KMS-11 (cell line): ENCODE results near the gene ECE1.

ENCODE experiments used
- H2AFZ ChIP-seq: fragments of 200-600 bp; sonication (generic); 2 replicates; pipeline ENCODE4 v1.6.1; 2016; ENCODE audit warnings: antibody characterized with exemption, mixed run types, low read depth
- H3K27ac ChIP-seq: fragments of 200-600 bp; sonication (generic); 2 replicates; pipeline ENCODE4 v1.6.1; 2016; ENCODE audit warnings: mild to moderate bottlenecking, mixed run types
- H3K27me3 ChIP-seq: fragments of 200-600 bp; sonication (generic); 2 replicates; pipeline ENCODE4 v1.6.1; 2017; ENCODE audit warnings: mild to moderate bottlenecking, low read depth, mixed run types, moderate library complexity; ENCODE audit not compliant: insufficient read depth
- H3K36me3 ChIP-seq: fragments of 200-600 bp; sonication (generic); 2 replicates; pipeline ENCODE4 v1.6.1; 2017; ENCODE audit warnings: mild to moderate bottlenecking, mixed run types; ENCODE audit not compliant: insufficient read depth
- H3K4me1 ChIP-seq: fragments of 200-600 bp; sonication (generic); 2 replicates; pipeline ENCODE4 v1.6.1; 2016; ENCODE audit warnings: mild to moderate bottlenecking, low read depth, mixed run types; ENCODE audit not compliant: poor library complexity, severe bottlenecking
- H3K4me2 ChIP-seq: fragments of 200-600 bp; sonication (generic); 2 replicates; pipeline ENCODE4 v1.7.0; 2016; ENCODE audit warnings: mild to moderate bottlenecking, mixed run types
- H3K4me3 ChIP-seq: fragments of 200-600 bp; sonication (generic); IDR thresholded peaks from 2 replicates; pipeline ENCODE4 v1.6.1; 2017; ENCODE audit warnings: low read depth, low read length, mixed read lengths; ENCODE audit not compliant: insufficient read depth
- H3K79me2 ChIP-seq: fragments of 200-600 bp; sonication (generic); 2 replicates; pipeline ENCODE4 v1.6.1; 2016; ENCODE audit warnings: low read depth, mixed run types; ENCODE audit not compliant: insufficient read depth
- H3K9ac ChIP-seq: fragments of 200-600 bp; sonication (generic); 2 replicates; pipeline ENCODE4 v1.6.1; 2016; ENCODE audit warnings: mild to moderate bottlenecking, mixed run types
- H4K20me1 ChIP-seq: fragments of 200-600 bp; sonication (generic); 2 replicates; pipeline ENCODE4 v1.6.1; 2016; ENCODE audit warnings: mild to moderate bottlenecking, mixed run types; ENCODE audit not compliant: insufficient read depth
- TF ChIP-seq, protein P1 (sequence below): fragments of 200-600 bp; sonication (generic); conservative IDR thresholded peaks from 2 replicates; pipeline ENCODE4 v1.6.1; 2017; ENCODE audit warnings: low read depth, mild to moderate bottlenecking, antibody characterized with exemption, low read length, moderate library complexity, mixed read lengths

Gene ECE1

DNA sequence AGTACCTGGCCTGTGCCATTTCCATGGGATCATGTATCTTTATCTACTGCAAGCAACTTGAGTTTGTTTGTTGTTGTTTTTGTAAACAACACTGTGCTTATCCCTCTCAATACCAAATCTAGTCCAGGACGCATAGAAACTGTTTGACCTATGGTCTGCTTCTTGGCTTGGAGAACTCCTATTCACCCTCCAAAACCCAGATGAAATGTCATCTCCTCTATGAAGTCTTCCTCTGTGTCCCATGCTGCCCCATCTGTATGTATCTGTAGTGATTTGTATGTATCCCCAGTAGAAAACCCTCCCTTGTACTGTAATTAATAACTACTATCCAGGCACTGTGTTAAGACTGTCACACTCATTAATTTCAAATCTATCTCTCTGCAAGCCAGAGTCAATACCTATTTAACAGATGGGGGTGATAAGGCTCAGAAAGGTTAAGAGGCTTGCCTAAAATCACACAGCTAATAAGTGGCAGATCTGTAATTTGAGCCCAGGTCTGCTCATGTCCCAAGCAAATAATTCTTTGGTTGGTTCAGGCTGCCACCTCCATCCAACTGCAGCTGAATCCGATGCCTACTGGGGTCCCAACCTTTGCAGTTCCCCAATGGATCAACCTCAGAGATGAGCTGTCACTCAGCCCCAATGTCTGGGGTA, 24.6 kb upstream of the ECE1 start:
- no peaks in the 10 kb centered on the region for H3K79me2 ChIP-seq
- H3K27me3 ChIP-seq = no peaks in the 10 kb centered on the region
- no peak overlapping the region for H3K4me2 ChIP-seq
- H3K27ac ChIP-seq = no peak overlapping the region
- H4K20me1 ChIP-seq = no peaks in the 10 kb centered on the region
- no peak overlapping the region for H3K4me3 ChIP-seq
- no peaks in the 10 kb centered on the region for H3K36me3 ChIP-seq
- TF ChIP-seq, protein P1, sequence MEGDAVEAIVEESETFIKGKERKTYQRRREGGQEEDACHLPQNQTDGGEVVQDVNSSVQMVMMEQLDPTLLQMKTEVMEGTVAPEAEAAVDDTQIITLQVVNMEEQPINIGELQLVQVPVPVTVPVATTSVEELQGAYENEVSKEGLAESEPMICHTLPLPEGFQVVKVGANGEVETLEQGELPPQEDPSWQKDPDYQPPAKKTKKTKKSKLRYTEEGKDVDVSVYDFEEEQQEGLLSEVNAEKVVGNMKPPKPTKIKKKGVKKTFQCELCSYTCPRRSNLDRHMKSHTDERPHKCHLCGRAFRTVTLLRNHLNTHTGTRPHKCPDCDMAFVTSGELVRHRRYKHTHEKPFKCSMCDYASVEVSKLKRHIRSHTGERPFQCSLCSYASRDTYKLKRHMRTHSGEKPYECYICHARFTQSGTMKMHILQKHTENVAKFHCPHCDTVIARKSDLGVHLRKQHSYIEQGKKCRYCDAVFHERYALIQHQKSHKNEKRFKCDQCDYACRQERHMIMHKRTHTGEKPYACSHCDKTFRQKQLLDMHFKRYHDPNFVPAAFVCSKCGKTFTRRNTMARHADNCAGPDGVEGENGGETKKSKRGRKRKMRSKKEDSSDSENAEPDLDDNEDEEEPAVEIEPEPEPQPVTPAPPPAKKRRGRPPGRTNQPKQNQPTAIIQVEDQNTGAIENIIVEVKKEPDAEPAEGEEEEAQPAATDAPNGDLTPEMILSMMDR = no peak
- H3K4me1 ChIP-seq = no peaks in the 10 kb centered on the region
- no peak overlapping the region for H2AFZ ChIP-seq
- H3K9ac ChIP-seq = no peak overlapping the region

DNA sequence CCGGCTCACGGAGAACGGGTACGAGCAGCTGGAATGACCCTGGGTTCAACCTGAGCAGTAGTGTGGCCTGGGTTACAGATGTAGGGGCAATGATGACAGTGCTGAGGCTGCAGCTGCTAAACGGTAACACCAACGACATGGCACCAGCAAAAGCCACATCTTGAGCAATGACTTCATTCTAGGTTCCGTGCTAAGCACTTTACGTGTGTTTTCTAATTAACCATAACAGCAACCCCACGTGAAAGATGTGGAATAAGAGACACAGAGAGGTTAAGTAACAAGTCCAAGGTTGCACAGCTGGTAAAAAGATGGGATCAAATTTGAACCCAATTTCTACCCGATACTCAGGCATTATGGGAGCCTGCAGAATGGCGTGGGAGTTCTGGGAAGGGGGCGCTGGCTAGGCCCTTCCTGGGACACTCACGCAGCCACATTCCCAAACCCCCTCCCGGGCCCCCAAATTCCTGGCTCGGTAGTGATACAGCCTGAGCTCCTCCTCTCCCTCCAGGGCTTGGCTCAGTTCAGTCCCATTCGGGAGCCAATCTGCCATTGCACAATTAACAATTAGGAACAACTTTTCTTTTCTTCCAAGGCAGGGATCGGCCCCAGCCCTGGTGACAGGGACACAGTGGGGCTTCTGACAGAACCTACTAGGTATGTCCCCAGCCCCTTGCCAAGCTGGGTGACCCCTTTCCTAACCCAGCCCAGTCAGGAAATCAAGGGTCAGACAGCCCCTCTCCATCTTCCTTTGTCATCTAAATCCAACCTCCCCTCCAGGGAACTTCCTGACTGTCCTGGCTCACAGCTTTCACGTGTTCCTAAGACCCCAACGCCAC, 23.8 kb upstream of the ECE1 start:
- Histone ChIP-seq H3K27ac (no peak overlapping the region), H3K9ac (no peak overlapping the region), H3K36me3 (no peaks in the 10 kb centered on the region), H4K20me1 (no peaks in the 10 kb centered on the region), H3K27me3 (no peaks in the 10 kb centered on the region), H3K4me3 (no peak overlapping the region), H3K4me2 (no peak overlapping the region), H3K79me2 (no peaks in the 10 kb centered on the region), H2AFZ (no peak overlapping the region), H3K4me1 (no peaks in the 10 kb centered on the region)
- TF ChIP-seq, protein P1 = no peak

DNA sequence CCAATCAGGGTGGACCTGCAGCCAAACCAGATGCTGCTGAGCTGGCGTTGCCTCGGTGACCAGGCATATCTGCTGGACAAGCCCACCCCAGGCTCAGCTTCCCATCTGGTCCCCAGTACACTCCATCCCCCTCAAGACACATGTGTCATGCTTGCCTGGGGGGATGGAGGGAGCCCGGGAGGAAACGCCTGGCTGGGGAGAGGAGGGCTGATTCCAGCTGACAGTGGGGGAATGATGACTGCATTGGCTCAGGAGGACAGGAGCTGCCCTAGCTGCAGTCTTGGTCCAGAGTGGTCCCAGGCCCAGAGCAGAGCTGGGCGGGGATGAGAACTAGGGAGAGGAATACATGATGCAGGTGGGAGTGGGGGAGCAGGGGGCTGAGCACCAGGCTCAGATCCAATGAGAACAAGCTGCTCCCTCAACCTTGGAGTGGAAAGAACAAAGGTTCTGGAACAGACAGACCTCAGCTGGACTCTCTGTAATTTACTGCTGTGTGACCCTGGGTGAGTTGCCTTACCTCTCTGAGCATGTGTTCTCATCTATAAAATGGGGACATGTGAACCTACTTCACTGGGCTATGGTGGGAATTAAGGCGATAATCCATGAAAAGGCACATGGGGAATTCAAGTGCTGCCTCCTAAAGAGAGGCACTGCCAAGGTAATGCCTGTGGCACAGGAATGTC, 23.1 kb upstream of the ECE1 start:
- TF ChIP-seq, protein P1 = no peak
- Histone ChIP-seq H3K4me2 (no peak overlapping the region), H3K9ac (no peak overlapping the region), H3K79me2 (no peaks in the 10 kb centered on the region), H2AFZ (no peak overlapping the region), H3K27me3 (no peaks in the 10 kb centered on the region), H3K36me3 (no peaks in the 10 kb centered on the region), H3K4me1 (no peaks in the 10 kb centered on the region), H3K27ac (no peak overlapping the region), H3K4me3 (no peak overlapping the region), H4K20me1 (no peaks in the 10 kb centered on the region)

DNA sequence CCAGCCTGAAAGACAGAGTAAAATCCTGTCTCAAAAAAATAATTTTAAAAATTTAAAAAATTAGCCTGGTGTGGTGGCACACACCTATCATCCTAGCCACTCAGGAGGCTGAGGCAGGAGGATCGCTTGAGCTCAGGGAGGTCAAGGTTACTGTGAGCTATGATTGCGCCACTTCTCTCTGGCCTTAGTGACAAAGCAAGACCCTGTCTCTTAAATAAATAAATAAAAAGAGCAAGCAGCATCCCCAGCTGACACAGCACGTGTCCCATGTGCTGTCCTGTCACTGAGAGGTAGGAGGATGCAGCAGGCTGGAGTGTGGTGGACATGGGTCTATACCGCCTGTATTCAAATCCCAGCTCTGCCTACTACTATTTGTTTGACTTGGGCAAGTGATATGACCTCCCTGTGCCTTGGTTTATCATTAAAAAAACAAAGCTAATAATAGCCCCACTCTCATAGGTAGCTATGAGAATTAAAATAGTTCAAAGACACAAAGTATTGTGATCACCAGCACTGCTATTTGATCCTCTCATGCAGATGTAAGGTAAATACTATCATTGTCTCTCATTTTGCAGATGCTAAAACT, 22.2 kb upstream of the ECE1 start:
- H3K27me3 ChIP-seq = no peaks in the 10 kb centered on the region
- no peak overlapping the region for H3K9ac ChIP-seq
- no peaks in the 10 kb centered on the region for H4K20me1 ChIP-seq
- H3K27ac ChIP-seq = no peak overlapping the region
- no peak overlapping the region for H2AFZ ChIP-seq
- no peaks in the 10 kb centered on the region for H3K4me1 ChIP-seq
- TF ChIP-seq, protein P1 = no peak
- H3K4me3 ChIP-seq = no peak overlapping the region
- no peak overlapping the region for H3K4me2 ChIP-seq
- H3K79me2 ChIP-seq = no peaks in the 10 kb centered on the region
- H3K36me3 ChIP-seq = no peaks in the 10 kb centered on the region
